RWPE1 (cell line): Measurements from ENCODE around the gene METTL25B.

Experiments used
- CTCF ChIA-PET: fragments of 350-600 bp; sonication (Branson Sonifier 250); formaldehyde crosslinking; extraction: SDS; loops from one replicate; lab custom pipeline; 2021; lab: Yijun Ruan, JAX
- POLR2A ChIA-PET: fragments of 400-600 bp; formaldehyde crosslinking; extraction: SDS; loops from one replicate; lab custom pipeline; 2020; ENCODE audit warnings: antibody characterized with exemption; ENCODE audit not compliant: low non-redundant PET; lab: Yijun Ruan, JAX
- DNase-seq: peaks from one replicate; pipeline ENCODE4 v3.0.0; 2012; ENCODE audit warnings: low spot score
- H3K27ac ChIP-seq: fragments of 450-650 bp; 2 replicates; pipeline ENCODE4 v1.5.1; 2017
- CTCF ChIP-seq: fragments of 450-650 bp; conservative IDR thresholded peaks from 2 replicates; pipeline ENCODE4 v1.5.1; 2017; ENCODE audit warnings: low read depth, mild to moderate bottlenecking

METTL25B gene

GRCh38 chr1:156692441-156692924 lies 35.8 kb upstream of the METTL25B start:
- CTCF ChIA-PET, result interaction anchor here (0.5 to 9.5 kb wide), 5 partner anchors 9 to 200 kb away, joined by 3 to 225 read pairs (median 6); partner anchors contain the start of genes CRABP2, ISG20L2 and METTL25B
- POLR2A ChIA-PET, result interaction anchor here (0.7 to 1.5 kb wide), 2 partner anchors 13 to 1372 kb away, joined by 3 to 5 read pairs; partner anchors contain the start of genes CRABP2 and RUSC1
- no peak for DNase-seq
- no peak for TF ChIP-seq CTCF
- H3K27ac ChIP-seq, result peak overlapping the region; percentile 82

GRCh38 chr1:156692925-156693847 lies 35.1 kb upstream of the METTL25B start:
- TF ChIP-seq CTCF, result no peak
- ChIA-PET POLR2A (no interaction called here), CTCF (interaction anchor here (0.5 to 9.5 kb wide), 6 partner anchors 9 to 338 kb away, joined by 3 to 225 read pairs (median 5); partner anchors contain the start of genes CRABP2, ISG20L2 and METTL25B)
- DNase-seq, result no peak
- H3K27ac ChIP-seq, result peak overlapping the region; percentile 82

DNA sequence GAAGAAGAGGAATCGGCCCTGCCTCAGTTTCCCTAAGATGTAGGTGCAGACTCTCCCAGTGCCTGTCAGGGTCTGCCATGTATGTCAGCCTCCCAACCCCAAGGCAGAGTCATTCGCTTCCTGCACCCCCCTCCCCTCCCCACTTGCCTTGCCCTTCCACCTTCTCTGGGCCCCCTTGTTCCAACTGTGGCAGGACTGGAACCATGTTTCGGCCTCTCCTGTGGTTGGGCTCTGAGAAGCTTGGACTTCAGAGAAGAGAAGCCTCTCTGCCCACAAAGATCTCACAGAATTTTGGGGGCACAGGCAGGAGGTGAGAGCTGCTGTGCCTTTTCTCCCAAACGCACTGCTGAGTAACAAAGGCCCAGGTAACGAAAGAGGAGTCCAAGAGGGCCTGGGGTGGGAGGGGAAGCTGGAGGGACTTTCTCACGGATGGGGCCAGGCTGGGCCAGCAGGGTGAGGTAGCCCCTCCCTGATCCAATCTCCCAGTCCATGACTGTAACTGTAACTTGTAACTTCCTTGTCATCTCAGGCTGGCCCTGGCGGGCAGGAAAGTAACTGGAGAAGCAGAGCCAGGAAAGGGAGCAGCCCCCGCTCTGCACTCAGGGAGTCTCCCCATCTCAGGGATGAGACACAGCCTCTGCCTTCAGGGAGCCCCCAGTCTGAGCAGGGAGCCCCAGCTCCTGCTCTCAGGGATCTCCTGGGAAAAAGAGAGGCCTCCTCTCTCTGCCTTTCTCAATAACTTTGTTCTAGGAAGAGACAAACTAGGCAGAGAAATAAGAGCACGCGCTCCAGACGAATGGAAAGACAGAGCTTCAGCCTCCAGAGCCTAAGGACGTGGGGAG lies 34.2 kb upstream of the METTL25B start:
- ChIA-PET CTCF (interaction anchor here (0.6 to 8.7 kb wide), 4 partner anchors 10 to 67 kb away, joined by 4 to 225 read pairs (median 6); partner anchors contain the start of gene CRABP2), POLR2A (no interaction called here)
- peak overlapping the region; percentile 82 for H3K27ac ChIP-seq
- TF ChIP-seq CTCF, result no peak
- DNase-seq, result no peak

DNA sequence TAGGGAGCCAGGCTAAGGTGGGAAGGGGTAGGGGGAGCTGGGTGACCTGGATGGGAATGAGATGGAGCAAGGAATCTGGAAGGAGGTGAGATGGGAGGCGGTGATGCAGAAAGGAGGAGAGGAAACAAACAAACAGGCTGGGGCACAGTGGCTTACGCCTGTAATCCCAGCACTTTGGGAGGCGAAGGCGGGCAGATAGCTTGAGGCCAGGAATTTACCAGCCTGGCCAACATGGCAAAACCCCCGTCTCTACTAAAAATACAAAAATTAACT lies 33.6 kb upstream of the METTL25B start:
- POLR2A ChIA-PET, result no interaction called here
- H3K27ac ChIP-seq, result peak overlapping the region; percentile 82
- CTCF ChIA-PET, result interaction anchor here (0.6 to 8.7 kb wide), 2 partner anchors 14 to 25 kb away, joined by 5 to 225 read pairs; partner anchors contain the start of gene CRABP2

DNA sequence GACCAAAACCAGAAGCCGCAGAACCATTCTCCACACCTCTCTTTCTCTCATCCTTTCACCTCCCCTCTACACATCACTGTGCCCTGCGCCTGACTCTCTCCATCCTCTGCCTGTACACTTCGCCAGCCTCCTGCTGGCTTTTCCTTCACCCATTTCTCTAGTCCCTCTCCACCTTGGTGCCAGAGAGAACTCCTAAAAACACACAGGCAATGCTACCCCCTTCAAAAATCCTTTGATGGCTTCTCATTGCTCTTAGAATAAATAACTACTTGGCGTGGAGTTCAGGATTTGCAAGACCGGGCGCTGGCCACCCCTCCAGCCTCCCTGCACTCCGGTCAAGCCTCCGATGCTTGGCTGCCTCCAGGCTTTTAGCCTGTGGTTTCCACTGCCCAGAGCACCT lies 31.5 kb upstream of the METTL25B start:
- CTCF ChIA-PET, result no interaction called here
- DNase-seq, result no peak

More for the DNA sequence above, 33.6 kb upstream of the METTL25B start:
- DNase-seq, result no peak
- TF ChIP-seq CTCF, result no peak

More for the DNA sequence above, 31.5 kb upstream of the METTL25B start:
- POLR2A ChIA-PET, result no interaction called here
- no peak for TF ChIP-seq CTCF
- peak overlapping the region; percentile 30 for H3K27ac ChIP-seq
